ENCODE data around the gene VASH1.
"Not testable (repeated sequence)": the region's sequence is repeated elsewhere in the genome, so short reads cannot be mapped to it uniquely, and the experiment has no call there.

The VASH1 gene

DNA sequence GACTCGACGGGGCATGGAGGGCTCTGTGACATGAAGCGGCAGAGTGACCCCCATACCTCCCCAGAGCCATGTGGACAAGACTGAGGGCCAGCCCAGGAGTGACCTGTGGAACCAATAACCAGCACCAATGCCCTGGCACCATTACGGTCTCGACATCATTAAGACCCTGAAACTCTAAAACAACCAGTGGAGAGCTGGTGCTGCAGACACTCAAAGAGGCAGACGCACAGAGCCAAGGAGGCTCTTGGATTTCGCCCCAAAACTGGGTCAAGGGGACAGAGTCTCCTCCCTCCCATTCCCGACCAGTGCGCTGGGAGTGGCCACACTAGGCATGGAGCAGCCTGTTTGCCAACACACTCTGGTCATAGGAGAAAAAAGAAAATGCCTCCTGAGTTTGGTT is 41.6 kb upstream of the VASH1 start:
- Histone ChIP-seq H2AFZ (peak overlapping the region; percentile 0), H3K27ac (no peak overlapping the region), H3K9ac (no peak overlapping the region), H3K4me1 (no peaks in the 10 kb centered on the region), H3K9me3 (ENCODE audit: control insufficient read depth, low read length) (no peaks in the 10 kb centered on the region), H3K4me3 (ENCODE audit: low read depth, low read length) (no peak overlapping the region), H3K36me3 (ENCODE audit: control insufficient read depth, insufficient read depth, low read length) (no peaks in the 10 kb centered on the region), H3K27me3 (ENCODE audit: control insufficient read depth, insufficient read depth, low read length) (no peaks in the 10 kb centered on the region), H3K4me2 (ENCODE audit: low read length) (no peak overlapping the region), H3K79me2 (no peaks in the 10 kb centered on the region)
- TF ChIP-seq, protein P1, sequence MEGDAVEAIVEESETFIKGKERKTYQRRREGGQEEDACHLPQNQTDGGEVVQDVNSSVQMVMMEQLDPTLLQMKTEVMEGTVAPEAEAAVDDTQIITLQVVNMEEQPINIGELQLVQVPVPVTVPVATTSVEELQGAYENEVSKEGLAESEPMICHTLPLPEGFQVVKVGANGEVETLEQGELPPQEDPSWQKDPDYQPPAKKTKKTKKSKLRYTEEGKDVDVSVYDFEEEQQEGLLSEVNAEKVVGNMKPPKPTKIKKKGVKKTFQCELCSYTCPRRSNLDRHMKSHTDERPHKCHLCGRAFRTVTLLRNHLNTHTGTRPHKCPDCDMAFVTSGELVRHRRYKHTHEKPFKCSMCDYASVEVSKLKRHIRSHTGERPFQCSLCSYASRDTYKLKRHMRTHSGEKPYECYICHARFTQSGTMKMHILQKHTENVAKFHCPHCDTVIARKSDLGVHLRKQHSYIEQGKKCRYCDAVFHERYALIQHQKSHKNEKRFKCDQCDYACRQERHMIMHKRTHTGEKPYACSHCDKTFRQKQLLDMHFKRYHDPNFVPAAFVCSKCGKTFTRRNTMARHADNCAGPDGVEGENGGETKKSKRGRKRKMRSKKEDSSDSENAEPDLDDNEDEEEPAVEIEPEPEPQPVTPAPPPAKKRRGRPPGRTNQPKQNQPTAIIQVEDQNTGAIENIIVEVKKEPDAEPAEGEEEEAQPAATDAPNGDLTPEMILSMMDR (IDR thresholded peaks at IDR 0.05), result no peak

DNA sequence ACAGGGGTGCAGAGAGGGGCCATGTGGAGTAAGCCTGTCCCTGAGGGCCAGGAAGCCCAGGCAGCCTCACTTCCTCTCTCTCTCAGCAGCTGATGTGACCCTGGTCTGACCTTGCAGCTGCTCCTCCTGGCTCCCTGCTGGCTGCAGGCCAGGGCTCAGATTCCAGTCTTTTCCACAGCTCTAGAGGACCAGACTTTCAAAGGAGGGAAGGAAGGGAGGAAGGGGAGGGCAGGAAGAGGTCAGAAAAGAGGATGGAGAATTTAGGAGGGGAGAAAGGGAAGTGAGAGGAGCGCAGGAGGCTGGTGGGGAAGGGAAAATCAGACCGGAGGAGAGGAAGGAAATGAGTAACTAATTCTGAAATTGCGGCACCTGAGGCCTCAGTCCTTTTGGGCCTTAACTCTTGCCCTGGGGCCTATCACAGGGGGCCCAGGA is 40.9 kb upstream of the VASH1 start:
- H3K4me2 ChIP-seq (ENCODE audit: low read length), result no peak overlapping the region
- H3K27ac ChIP-seq, result no peak overlapping the region
- TF ChIP-seq, protein P1 (IDR thresholded peaks at IDR 0.05), result no peak
- H3K4me3 ChIP-seq (ENCODE audit: low read depth, low read length), result no peak overlapping the region
- peak overlapping the region; percentile 0 for H2AFZ ChIP-seq
- no peaks in the 10 kb centered on the region for H3K9me3 ChIP-seq (ENCODE audit: control insufficient read depth, low read length)
- H3K4me1 ChIP-seq, result no peaks in the 10 kb centered on the region
- no peaks in the 10 kb centered on the region for H3K27me3 ChIP-seq (ENCODE audit: control insufficient read depth, insufficient read depth, low read length)
- H3K79me2 ChIP-seq, result no peaks in the 10 kb centered on the region
- H3K9ac ChIP-seq, result no peak overlapping the region
- no peaks in the 10 kb centered on the region for H3K36me3 ChIP-seq (ENCODE audit: control insufficient read depth, insufficient read depth, low read length)

DNA sequence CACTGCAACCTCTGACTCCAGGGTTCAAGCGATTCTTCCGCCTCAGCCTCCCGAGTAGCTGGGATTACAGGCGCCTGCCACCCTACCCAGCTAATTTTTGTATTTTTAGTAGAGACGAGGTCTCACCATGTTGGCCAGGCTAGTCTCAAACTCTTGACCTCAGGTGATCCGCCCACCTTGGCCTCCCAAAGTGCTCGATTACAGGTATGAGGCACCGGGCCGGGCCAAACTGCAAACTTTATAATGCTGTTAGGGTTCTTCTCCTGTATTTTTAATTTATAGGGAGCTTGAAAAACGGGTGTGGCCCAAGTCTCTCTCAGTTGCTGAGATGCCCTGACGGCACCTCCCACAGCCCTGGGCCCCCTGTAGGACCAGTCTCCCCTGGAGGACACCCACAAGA is 39.8 kb upstream of the VASH1 start:
- H3K36me3 ChIP-seq (ENCODE audit: control insufficient read depth, insufficient read depth, low read length); H3K4me2 ChIP-seq (ENCODE audit: low read length); H3K79me2 ChIP-seq; H3K27ac ChIP-seq; H3K4me1 ChIP-seq; H2AFZ ChIP-seq; H3K4me3 ChIP-seq (ENCODE audit: low read depth, low read length); H3K9me3 ChIP-seq (ENCODE audit: control insufficient read depth, low read length); H3K27me3 ChIP-seq (ENCODE audit: control insufficient read depth, insufficient read depth, low read length); H3K9ac ChIP-seq: not testable (repeated sequence)

DNA sequence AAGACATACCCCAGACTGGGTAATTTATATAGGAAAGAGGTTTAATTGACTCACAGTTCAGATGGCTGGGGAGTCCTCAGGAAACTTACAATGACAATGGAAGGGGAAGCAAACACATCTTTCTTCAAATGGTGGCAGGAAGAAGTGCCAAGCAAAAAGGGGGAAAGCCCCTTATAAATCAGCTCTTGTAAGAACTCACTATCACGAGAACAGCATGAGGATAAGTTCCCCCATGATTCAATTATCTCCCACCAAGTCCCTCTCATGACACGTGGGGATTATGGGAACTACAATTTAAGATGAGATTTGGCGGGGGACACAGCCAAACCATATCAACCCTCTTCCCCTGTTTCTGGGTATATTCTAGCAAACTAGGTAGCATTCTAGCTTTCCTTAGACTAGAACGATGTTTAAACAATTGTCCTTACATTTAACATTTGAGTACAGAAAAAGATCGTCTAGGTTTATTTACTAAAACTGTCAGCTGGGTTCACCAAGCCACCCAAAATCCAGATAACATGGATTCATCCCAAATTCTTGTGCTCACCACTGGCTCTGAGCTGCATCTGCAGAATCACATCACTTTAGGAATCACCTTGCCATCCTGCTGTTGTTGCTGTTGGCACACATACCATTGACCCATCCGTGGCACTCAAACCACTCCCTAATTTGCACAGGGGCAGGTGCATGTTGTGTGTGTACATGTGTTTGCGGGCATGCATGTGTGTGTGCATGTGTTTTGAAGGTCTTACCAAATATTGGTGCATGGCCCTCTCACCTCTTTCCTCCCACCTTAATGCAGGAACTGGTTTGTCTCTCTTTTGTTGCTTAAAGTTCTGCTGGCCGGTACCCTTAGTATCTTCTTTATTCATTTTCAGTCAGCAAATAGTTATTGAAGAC is 36.4 kb upstream of the VASH1 start:
- no peaks in the 10 kb centered on the region for H3K36me3 ChIP-seq (ENCODE audit: control insufficient read depth, insufficient read depth, low read length)
- TF ChIP-seq, protein P1 (IDR thresholded peaks at IDR 0.05), result no peak
- H3K9me3 ChIP-seq (ENCODE audit: control insufficient read depth, low read length), result no peaks in the 10 kb centered on the region
- H3K27ac ChIP-seq, result no peak overlapping the region
- no peaks in the 10 kb centered on the region for H3K27me3 ChIP-seq (ENCODE audit: control insufficient read depth, insufficient read depth, low read length)
- no peak overlapping the region for H2AFZ ChIP-seq
- H3K79me2 ChIP-seq, result no peaks in the 10 kb centered on the region
- no peak overlapping the region for H3K4me2 ChIP-seq (ENCODE audit: low read length)
- H3K9ac ChIP-seq, result no peak overlapping the region
- no peak overlapping the region for H3K4me3 ChIP-seq (ENCODE audit: low read depth, low read length)
- H3K4me1 ChIP-seq, result no peaks in the 10 kb centered on the region

DNA sequence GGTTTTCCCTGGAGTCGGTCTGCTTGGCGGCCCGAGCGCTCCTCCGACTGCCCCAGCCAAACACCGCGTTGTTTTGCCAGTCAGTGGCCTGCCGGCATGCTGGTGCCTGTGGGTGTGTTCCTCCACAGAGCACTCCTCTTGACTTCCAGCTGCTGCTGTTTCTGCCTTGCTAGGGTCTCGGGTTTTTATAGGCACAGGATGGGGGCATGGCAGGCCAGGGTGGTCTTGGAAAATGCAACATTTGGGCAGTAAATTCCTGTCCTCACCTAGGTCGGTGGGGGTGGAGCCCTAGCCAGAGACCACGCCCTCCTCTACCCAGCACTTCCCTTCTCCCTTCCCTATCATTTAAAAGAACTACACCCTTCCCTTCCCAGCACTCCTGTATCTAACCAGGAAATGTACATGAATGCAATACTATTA is 34.7 kb upstream of the VASH1 start:
- TF ChIP-seq, protein P1 (IDR thresholded peaks at IDR 0.05), result no peak
- H3K4me3 ChIP-seq (ENCODE audit: low read depth, low read length), result no peak overlapping the region
- H3K36me3 ChIP-seq (ENCODE audit: control insufficient read depth, insufficient read depth, low read length), result no peaks in the 10 kb centered on the region
- H3K9me3 ChIP-seq (ENCODE audit: control insufficient read depth, low read length), result no peaks in the 10 kb centered on the region
- H3K27ac ChIP-seq, result peak overlapping the region; percentile 36
- H3K79me2 ChIP-seq, result no peaks in the 10 kb centered on the region
- H2AFZ ChIP-seq, result no peak overlapping the region
- no peak overlapping the region for H3K4me2 ChIP-seq (ENCODE audit: low read length)
- H3K27me3 ChIP-seq (ENCODE audit: control insufficient read depth, insufficient read depth, low read length), result no peaks in the 10 kb centered on the region
- no peaks in the 10 kb centered on the region for H3K4me1 ChIP-seq
- H3K9ac ChIP-seq, result no peak overlapping the region

Measured in parathyroid adenoma (tissue), 2 donors.